CD4-positive, alpha-beta T cell (primary cell): ENCODE data around the gene CRB1. TPM values are rescaled to one million over a fixed set of nuclear protein-coding genes. Genes with fewer than 3 reads are reported as not detected.

Experiments used
- ATAC-seq: fragments of 200-7000 bp; cut with Tn5 transposase; one replicate; pipeline ENCODE4 v1.10.0; 2022; ENCODE audit warnings: mild to moderate bottlenecking; ENCODE audit not compliant: poor library complexity
- CTCF ChIA-PET: fragments of 350-600 bp; sonication (Branson Sonifier 250); formaldehyde crosslinking; loops from one replicate; lab custom pipeline; 2021; ENCODE audit warnings: antibody characterized with exemption, inconsistent platforms; lab: Charles Lee
- POLR2A ChIA-PET: fragments of 350-600 bp; sonication (Branson Sonifier 250); formaldehyde crosslinking; loops from one replicate; lab custom pipeline; 2021; ENCODE audit warnings: antibody characterized with exemption, inconsistent platforms; lab: Charles Lee
- DNase-seq, 14 experiments: peaks; one replicate each; pipeline ENCODE4 v3.0.0-alpha.2; 2013 to 2020; ENCODE audit warnings: mixed read lengths in 2 of 14
- H3K27ac ChIP-seq, 2 donors: one replicate each; pipeline versions ENCODE4 v1.5.1 to v1.7.0; 2013; ENCODE audit warnings: low read length in 2 of 2, low read depth in 1 of 2, mild to moderate bottlenecking in 1 of 2
- H3K27me3 ChIP-seq, 2 experiments: 1 replicate in 1 of 2; 2 replicates in 1 of 2; pipeline versions ENCODE4 v1.6.1 to v1.7.0; 2013; ENCODE audit warnings: low read length in 2 of 2, control low read depth in 1 of 2, mild to moderate bottlenecking in 1 of 2, moderate library complexity in 1 of 2; ENCODE audit not compliant: insufficient read depth in 2 of 2, control insufficient read depth in 1 of 2
- H3K36me3 ChIP-seq: one replicate; pipeline ENCODE4 v1.6.1; 2013; ENCODE audit warnings: low read length, control low read depth; ENCODE audit not compliant: insufficient read depth
- H3K4me1 ChIP-seq: one replicate; pipeline ENCODE4 v1.6.1; 2013; ENCODE audit warnings: low read length, control low read depth; ENCODE audit not compliant: insufficient read depth
- H3K4me3 ChIP-seq: one replicate; pipeline ENCODE4 v1.5.1; 2013; ENCODE audit warnings: mild to moderate bottlenecking, low read length, moderate library complexity
- H3K9me3 ChIP-seq, 2 experiments: 1 replicate in 1 of 2; 2 replicates in 1 of 2; pipeline versions ENCODE4 v1.6.1 to v1.7.0; 2013; ENCODE audit warnings: low read length in 2 of 2, mild to moderate bottlenecking in 2 of 2, control low read depth in 1 of 2, moderate library complexity in 1 of 2; ENCODE audit not compliant: control insufficient read depth in 1 of 2, insufficient read depth in 1 of 2
- H3K27ac Mint-ChIP-seq: one replicate; pipeline ENCODE4 v1.8.0; 2020; ENCODE audit warnings: mixed read lengths
- H3K27me3 Mint-ChIP-seq: one replicate; pipeline ENCODE4 v1.8.0; 2021; ENCODE audit warnings: mixed read lengths
- H3K36me3 Mint-ChIP-seq: one replicate; pipeline ENCODE4 v1.8.0; 2021; ENCODE audit warnings: low read depth, mixed read lengths
- H3K4me1 Mint-ChIP-seq: one replicate; pipeline ENCODE4 v1.8.0; 2021; ENCODE audit warnings: low read depth, mixed read lengths
- H3K4me3 Mint-ChIP-seq: one replicate; pipeline ENCODE4 v1.8.0; 2020; ENCODE audit warnings: mild to moderate bottlenecking, mixed read lengths
- H3K9me3 Mint-ChIP-seq: one replicate; pipeline ENCODE4 v1.8.0; 2020; ENCODE audit warnings: mixed read lengths
- intact Hi-C, 2 experiments: fragments of 100-400 bp; cut with DNase I in 1 of 2; cut with micrococcal nuclease in 1 of 2; formaldehyde crosslinking; loops; one replicate each; pipeline versions ENCODE4 v1.15.1 to v1.9.0; 2023 to 2025; cut with DNase I, micrococcal nuclease
- total RNA-seq, 174 experiments: library from RNA in 2 of 174; stranded (reverse) in 2 of 174; gene quantifications; one replicate each; pipeline ENCODE4 v1.2.3 and lab custom pipeline; 2021 to 2026
- TF ChIP-seq, protein P1 (sequence below): fragments of 200-600 bp; IDR thresholded peaks from one replicate; pipeline ENCODE4 v1.8.0; 2022; ENCODE audit warnings: antibody characterized with exemption, mild to moderate bottlenecking

The CRB1 gene
- total RNA-seq, 2 experiments from 2014 or later, result 0.17 to 0.25 TPM

DNA sequence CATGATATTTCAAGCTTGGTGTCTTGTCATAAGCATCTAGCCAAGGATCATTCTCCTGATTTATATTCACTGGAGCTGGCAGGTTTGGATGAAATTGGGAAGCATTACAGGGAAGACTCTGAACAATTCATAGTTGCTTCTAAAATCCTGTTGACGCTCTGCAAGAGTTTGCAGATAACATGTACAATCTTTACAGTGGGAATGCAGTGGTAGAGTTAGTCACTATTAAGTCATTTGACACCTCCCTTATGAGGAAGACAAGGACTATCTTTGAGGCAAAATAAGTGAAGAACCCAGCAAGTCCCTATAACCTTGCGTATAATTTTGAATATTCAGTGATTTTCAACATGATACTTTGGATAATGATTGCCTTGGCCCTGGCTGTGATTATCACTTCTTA lies 45.3 kb upstream of the CRB1 start:
- H3K27me3 ChIP-seq, result no peaks in the 10 kb centered on the region
- no peak for ATAC-seq
- no peaks in the 10 kb centered on the region for H3K36me3 ChIP-seq
- H3K4me3 ChIP-seq, result no peak overlapping the region
- ChIA-PET CTCF (no interaction called here), POLR2A (no interaction called here)
- H3K27ac ChIP-seq, result no peak overlapping the region
- Mint-ChIP-seq H3K36me3 (no peaks in the 10 kb centered on the region), H3K4me3 (no peak overlapping the region), H3K9me3 (no peaks in the 10 kb centered on the region), H3K4me1 (no peaks in the 10 kb centered on the region), H3K27me3 (no peaks in the 10 kb centered on the region), H3K27ac (no peak overlapping the region)
- H3K9me3 ChIP-seq, result no peaks in the 10 kb centered on the region
- intact Hi-C loops, result no loop called here
- H3K4me1 ChIP-seq, result no peaks in the 10 kb centered on the region
- no peak for DNase-seq
- TF ChIP-seq, protein P1, sequence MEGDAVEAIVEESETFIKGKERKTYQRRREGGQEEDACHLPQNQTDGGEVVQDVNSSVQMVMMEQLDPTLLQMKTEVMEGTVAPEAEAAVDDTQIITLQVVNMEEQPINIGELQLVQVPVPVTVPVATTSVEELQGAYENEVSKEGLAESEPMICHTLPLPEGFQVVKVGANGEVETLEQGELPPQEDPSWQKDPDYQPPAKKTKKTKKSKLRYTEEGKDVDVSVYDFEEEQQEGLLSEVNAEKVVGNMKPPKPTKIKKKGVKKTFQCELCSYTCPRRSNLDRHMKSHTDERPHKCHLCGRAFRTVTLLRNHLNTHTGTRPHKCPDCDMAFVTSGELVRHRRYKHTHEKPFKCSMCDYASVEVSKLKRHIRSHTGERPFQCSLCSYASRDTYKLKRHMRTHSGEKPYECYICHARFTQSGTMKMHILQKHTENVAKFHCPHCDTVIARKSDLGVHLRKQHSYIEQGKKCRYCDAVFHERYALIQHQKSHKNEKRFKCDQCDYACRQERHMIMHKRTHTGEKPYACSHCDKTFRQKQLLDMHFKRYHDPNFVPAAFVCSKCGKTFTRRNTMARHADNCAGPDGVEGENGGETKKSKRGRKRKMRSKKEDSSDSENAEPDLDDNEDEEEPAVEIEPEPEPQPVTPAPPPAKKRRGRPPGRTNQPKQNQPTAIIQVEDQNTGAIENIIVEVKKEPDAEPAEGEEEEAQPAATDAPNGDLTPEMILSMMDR, result no peak

DNA sequence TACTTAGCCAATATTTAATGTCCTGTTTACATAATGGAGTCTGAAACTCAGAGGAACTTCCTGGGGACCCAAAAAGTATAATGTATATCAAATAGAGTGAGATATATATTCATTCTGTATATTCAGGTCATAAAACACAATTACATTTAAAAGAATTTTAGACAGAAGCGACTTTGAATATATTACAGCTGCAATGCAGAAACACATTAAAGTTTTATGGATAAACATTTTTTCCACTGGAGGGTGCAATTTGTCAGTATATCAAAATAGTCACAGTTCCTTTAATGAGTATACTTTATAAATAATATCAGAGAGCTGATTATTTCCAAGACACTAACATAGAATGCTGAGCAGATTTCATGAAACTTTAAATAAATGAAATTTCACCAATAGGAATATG lies 43.9 kb upstream of the CRB1 start:
- no peak for DNase-seq
- TF ChIP-seq, protein P1, result no peak
- Histone ChIP-seq H3K36me3 (no peaks in the 10 kb centered on the region), H3K4me3 (no peak overlapping the region), H3K27me3 (no peaks in the 10 kb centered on the region), H3K9me3 (no peaks in the 10 kb centered on the region), H3K27ac (no peak overlapping the region), H3K4me1 (no peaks in the 10 kb centered on the region)
- ChIA-PET CTCF (interaction anchor here (1.1 kb wide), 1 partner anchor 44 kb away, joined by 3 read pairs; no protein-coding TSS in a partner anchor), POLR2A (no interaction called here)
- Mint-ChIP-seq H3K27ac (no peak overlapping the region), H3K4me1 (no peaks in the 10 kb centered on the region), H3K27me3 (no peaks in the 10 kb centered on the region), H3K9me3 (no peaks in the 10 kb centered on the region), H3K4me3 (no peak overlapping the region), H3K36me3 (no peaks in the 10 kb centered on the region)
- intact Hi-C loops, result no loop called here
- ATAC-seq, result no peak

DNA sequence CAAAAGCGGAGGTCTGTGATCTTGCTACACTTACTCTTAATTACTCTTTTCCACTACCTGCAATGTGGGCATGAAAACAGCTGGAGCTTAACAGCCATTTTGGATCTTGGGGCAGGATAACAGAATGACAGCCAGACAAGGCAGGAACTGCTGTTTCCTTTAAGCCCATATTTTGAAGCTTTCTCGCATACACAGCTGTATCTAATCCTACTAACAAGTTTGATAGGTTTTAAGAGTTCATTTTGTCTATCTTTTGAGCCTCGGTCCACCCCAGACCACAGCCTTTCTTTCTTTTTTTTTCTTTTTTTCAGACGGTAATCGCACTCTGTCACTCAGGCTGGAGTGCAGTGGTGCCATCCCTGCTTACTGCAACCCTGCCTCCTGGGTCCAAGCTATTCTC lies 42.4 kb upstream of the CRB1 start:
- TF ChIP-seq, protein P1, result no peak
- Histone ChIP-seq H3K4me3 (no peak overlapping the region), H3K9me3 (no peaks in the 10 kb centered on the region), H3K27ac (no peak overlapping the region), H3K27me3 (no peaks in the 10 kb centered on the region), H3K36me3 (no peaks in the 10 kb centered on the region), H3K4me1 (no peaks in the 10 kb centered on the region)
- intact Hi-C loops, result no loop called here
- ATAC-seq, result no peak
- Mint-ChIP-seq H3K4me1 (no peaks in the 10 kb centered on the region), H3K36me3 (no peaks in the 10 kb centered on the region), H3K9me3 (no peaks in the 10 kb centered on the region), H3K27ac (no peak overlapping the region), H3K27me3 (no peaks in the 10 kb centered on the region), H3K4me3 (no peak overlapping the region)
- DNase-seq, result no peak
- CTCF ChIA-PET, result no interaction called here
- POLR2A ChIA-PET, result no interaction called here
